ENCODE results near the gene SCAMP2. TPM values are rescaled to one million over a fixed set of nuclear protein-coding genes. Genes with fewer than 3 reads are reported as not detected.

SCAMP2 gene
- total and polyA plus RNA-seq, 4 donors: 51.2 to 122 (median 82.7) TPM

DNA sequence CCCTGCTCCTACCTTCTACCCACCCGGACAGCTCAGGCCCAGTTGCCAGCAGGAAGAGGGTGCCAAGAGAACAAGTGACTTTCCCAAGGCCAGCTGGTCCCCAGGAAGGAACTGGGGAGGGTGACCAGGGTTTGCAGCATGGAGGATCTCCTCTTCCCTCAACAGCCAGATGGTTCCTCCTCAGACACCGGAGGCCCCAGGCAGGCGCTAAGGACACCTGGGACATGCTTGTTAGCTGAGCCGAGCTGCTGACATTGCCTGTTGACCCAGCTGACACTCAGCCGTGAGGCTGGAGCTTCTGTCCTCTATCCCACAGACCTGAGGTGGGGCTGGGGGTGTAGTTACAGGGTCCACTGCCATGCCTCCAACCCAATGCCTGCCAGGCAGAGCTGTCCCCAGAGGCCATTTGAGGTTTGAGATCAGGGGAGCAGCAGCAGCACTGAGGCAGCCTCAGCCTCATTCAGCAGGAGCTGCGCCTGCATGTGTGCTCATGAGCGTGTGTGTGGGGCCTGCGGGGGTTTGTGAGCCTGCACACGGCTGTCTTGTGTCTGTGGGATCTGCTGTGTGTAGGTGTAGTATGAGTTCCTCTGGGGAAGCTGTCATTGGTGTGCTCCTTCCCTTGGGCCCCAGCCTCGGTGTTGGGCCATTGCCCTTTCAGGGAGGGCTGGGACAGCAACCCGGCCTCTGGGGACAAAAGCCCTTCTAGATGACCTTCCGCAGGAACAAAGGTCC lies 39.6 kb downstream of the SCAMP2 start:
- WGBS, 2 donors: 51 to 69% methylated on average over 12 of the region's 12 CpGs
- H3K9ac ChIP-seq (ENCODE audit: insufficient read depth in 1 of 2, low read length in 2 of 2): no peak overlapping the region
- H3K27ac ChIP-seq (ENCODE audit: low read depth in 1 of 2, low read length in 1 of 2): no peak overlapping the region
- H3K27me3 ChIP-seq (ENCODE audit: control insufficient read depth in 3 of 3, insufficient read depth in 3 of 3, low read length in 2 of 3): peaks cover 0 to 7% (median 5%) of the 10 kb centered on the region in 3 donors
- peaks cover 0 to 19% (median 0%) of the 10 kb centered on the region in 4 donors for H3K36me3 ChIP-seq (ENCODE audit: control insufficient read depth in 4 of 4, insufficient read depth in 4 of 4, low read length in 4 of 4)
- DNase-seq (no peak), ATAC-seq (ENCODE audit: insufficient read depth, low FRiP score) (no peak)
- no peaks in the 10 kb centered on the region for H3K4me1 ChIP-seq (ENCODE audit: control insufficient read depth in 5 of 5, insufficient read depth in 5 of 5, low read length in 5 of 5)
- no peaks in the 10 kb centered on the region for H3K9me3 ChIP-seq (ENCODE audit: control insufficient read depth in 4 of 4, insufficient read depth in 3 of 4, low read length in 3 of 4)
- TF ChIP-seq, protein P1, sequence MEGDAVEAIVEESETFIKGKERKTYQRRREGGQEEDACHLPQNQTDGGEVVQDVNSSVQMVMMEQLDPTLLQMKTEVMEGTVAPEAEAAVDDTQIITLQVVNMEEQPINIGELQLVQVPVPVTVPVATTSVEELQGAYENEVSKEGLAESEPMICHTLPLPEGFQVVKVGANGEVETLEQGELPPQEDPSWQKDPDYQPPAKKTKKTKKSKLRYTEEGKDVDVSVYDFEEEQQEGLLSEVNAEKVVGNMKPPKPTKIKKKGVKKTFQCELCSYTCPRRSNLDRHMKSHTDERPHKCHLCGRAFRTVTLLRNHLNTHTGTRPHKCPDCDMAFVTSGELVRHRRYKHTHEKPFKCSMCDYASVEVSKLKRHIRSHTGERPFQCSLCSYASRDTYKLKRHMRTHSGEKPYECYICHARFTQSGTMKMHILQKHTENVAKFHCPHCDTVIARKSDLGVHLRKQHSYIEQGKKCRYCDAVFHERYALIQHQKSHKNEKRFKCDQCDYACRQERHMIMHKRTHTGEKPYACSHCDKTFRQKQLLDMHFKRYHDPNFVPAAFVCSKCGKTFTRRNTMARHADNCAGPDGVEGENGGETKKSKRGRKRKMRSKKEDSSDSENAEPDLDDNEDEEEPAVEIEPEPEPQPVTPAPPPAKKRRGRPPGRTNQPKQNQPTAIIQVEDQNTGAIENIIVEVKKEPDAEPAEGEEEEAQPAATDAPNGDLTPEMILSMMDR (IDR thresholded peaks at IDR 0.05; ENCODE audit: control extremely low read depth, extremely low read depth): no peak
- H3K4me3 ChIP-seq: no peak overlapping the region

DNA sequence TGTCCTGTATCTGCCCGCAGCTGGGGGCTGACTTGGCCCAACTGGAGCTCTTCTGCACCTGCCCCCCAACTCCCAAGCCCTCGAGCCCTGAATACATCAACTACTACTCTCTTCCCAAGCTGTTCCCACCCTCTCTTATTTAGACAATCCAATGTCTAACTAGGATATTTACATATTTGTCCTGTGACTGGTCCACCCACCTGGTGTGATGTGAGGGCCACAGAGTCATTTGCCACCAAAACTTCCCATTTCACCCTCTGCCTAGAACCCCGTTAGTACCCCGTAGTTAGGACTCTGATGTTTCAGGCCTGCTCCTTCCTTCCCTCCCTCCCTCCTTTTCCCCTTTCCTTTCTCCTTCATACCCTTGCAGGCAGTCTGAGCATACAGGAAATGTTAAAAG lies 40.3 kb downstream of the SCAMP2 start:
- H3K27me3 ChIP-seq (ENCODE audit: control insufficient read depth in 3 of 3, insufficient read depth in 3 of 3, low read length in 2 of 3): peaks cover 0 to 11% (median 5%) of the 10 kb centered on the region in 3 donors
- 55 to 61% methylated on average over 4 of the region's 4 CpGs for WGBS, 2 donors
- H3K4me3 ChIP-seq: no peak overlapping the region
- no peak overlapping the region for H3K9ac ChIP-seq (ENCODE audit: insufficient read depth in 1 of 2, low read length in 2 of 2)
- H3K4me1 ChIP-seq (ENCODE audit: control insufficient read depth in 5 of 5, insufficient read depth in 5 of 5, low read length in 5 of 5): no peaks in the 10 kb centered on the region
- no peak overlapping the region for H3K27ac ChIP-seq (ENCODE audit: low read depth in 1 of 2, low read length in 1 of 2)
- ATAC-seq (ENCODE audit: insufficient read depth, low FRiP score) (no peak), DNase-seq (no peak)
- H3K36me3 ChIP-seq (ENCODE audit: control insufficient read depth in 4 of 4, insufficient read depth in 4 of 4, low read length in 4 of 4): peaks cover 0 to 13% (median 0%) of the 10 kb centered on the region in 4 donors
- H3K9me3 ChIP-seq (ENCODE audit: control insufficient read depth in 4 of 4, insufficient read depth in 3 of 4, low read length in 3 of 4): no peaks in the 10 kb centered on the region
- TF ChIP-seq, protein P1 (IDR thresholded peaks at IDR 0.05; ENCODE audit: control extremely low read depth, extremely low read depth): no peak

DNA sequence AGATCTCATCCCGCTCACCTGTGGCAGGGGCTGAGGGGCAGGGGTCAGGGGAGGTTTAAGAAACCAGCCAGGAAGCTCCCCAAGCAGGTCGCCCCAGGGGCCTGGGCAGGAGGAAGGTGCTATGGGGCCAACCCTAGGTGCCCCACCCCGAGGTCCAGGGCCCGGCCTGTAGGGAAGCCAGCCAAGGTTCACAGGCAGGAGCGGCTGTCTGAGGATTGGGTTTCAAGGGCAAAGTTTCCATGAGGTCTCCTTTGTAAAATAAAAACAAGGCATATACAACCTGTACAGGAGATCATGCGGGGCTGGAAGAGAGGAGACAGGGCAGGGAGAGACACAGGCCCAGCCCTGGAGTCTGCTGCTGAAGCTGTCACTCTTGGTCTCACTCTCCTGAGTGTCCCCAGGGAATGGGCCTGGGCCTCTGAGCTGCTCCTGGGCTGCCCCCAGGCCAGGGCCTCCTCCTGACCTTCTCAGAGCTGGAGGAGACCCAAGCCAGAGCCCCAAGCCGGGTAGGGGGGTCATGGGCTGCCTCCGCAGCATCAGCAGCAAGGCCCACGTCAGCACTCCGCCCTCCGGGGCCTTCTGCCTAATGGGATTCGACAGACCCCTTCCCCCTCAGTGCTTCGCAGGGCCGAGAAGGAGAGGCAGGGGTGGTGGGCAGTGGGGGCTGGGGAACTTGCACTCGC lies 41.2 kb downstream of the SCAMP2 start:
- Histone ChIP-seq H3K27me3 (ENCODE audit: control insufficient read depth in 3 of 3, insufficient read depth in 3 of 3, low read length in 2 of 3) (peaks cover 0 to 20% (median 13%) of the 10 kb centered on the region in 3 donors), H3K9ac (ENCODE audit: insufficient read depth in 1 of 2, low read length in 2 of 2) (no peak overlapping the region), H3K4me3 (no peak overlapping the region), H3K9me3 (ENCODE audit: control insufficient read depth in 4 of 4, insufficient read depth in 3 of 4, low read length in 3 of 4) (no peaks in the 10 kb centered on the region), H3K27ac (ENCODE audit: low read depth in 1 of 2, low read length in 1 of 2) (no peak overlapping the region), H3K36me3 (ENCODE audit: control insufficient read depth in 4 of 4, insufficient read depth in 4 of 4, low read length in 4 of 4) (peaks cover 0 to 8% (median 0%) of the 10 kb centered on the region in 4 donors), H3K4me1 (ENCODE audit: control insufficient read depth in 5 of 5, insufficient read depth in 5 of 5, low read length in 5 of 5) (no peaks in the 10 kb centered on the region)
- DNase-seq: no peak
- WGBS, 2 donors: 74 to 87% methylated on average over 15 of the region's 15 CpGs
- TF ChIP-seq, protein P1 (IDR thresholded peaks at IDR 0.05; ENCODE audit: control extremely low read depth, extremely low read depth): no peak
- no peak for ATAC-seq (ENCODE audit: insufficient read depth, low FRiP score)

All from lung (tissue), 12 donors.